NCI-H1105 (cell line): ENCODE data around the gene MBOAT7.
"Not testable (repeated sequence)": the region's sequence is repeated elsewhere in the genome, so short reads cannot be mapped to it uniquely, and the experiment has no call there.

ENCODE experiments used
- DNase-seq: peaks from one replicate; lab custom pipeline; 2025; lab: John Stamatoyannopoulos, UW

The MBOAT7 gene

GRCh38 chr19:54209058-54209810 lies 19.9 kb upstream of the MBOAT7 start:
- DNase-seq, result no peak

GRCh38 chr19:54208784-54209057 lies 19.3 kb upstream of the MBOAT7 start:
- DNase-seq, result no peak

GRCh38 chr19:54207983-54208783 lies 18.8 kb upstream of the MBOAT7 start:
- DNase-seq, result no peak

GRCh38 chr19:54207676-54207982 lies 18.2 kb upstream of the MBOAT7 start:
- DNase-seq, result no peak

GRCh38 chr19:54207193-54207592 lies 17.8 kb upstream of the MBOAT7 start:
- not testable (repeated sequence) for DNase-seq

GRCh38 chr19:54206831-54207177 lies 17.4 kb upstream of the MBOAT7 start:
- no peak for DNase-seq

GRCh38 chr19:54206030-54206830 lies 16.9 kb upstream of the MBOAT7 start:
- no peak for DNase-seq

GRCh38 chr19:54204767-54205468 lies 15.5 kb upstream of the MBOAT7 start:
- DNase-seq, result no peak

- no peak for DNase-seq
These were observed 13.8 kb upstream of the MBOAT7 start for GRCh38 chr19:54203151-54203611.

- no peak for DNase-seq
These were observed 12.6 kb upstream of the MBOAT7 start for GRCh38 chr19:54201980-54202379.

GRCh38 chr19:54201172-54201701 lies 11.9 kb upstream of the MBOAT7 start:
- no peak for DNase-seq

- DNase-seq, result no peak
These were observed 10.0 kb upstream of the MBOAT7 start for GRCh38 chr19:54199401-54199800.

- DNase-seq, result no peak
These were observed 7.7 kb upstream of the MBOAT7 start for GRCh38 chr19:54197121-54197520.

- DNase-seq, result no peak
These were observed 7.2 kb upstream of the MBOAT7 start for GRCh38 chr19:54196536-54196935.

- not testable (repeated sequence) for DNase-seq
These were observed 5.1 kb upstream of the MBOAT7 start for GRCh38 chr19:54194463-54194862.

- DNase-seq, result no peak
These were observed 3.6 kb upstream of the MBOAT7 start for GRCh38 chr19:54193011-54193410.

GRCh38 chr19:54191811-54192453 lies 2.6 kb upstream of the MBOAT7 start:
- DNase-seq, result no peak

GRCh38 chr19:54191011-54191810 lies 1.8 kb upstream of the MBOAT7 start, which contains the start of gene TSEN34:
TSS of gene TSEN34 (plus strand) at chr19:54191308. CDS start at chr19:54191365, 57 bp downstream.
- DNase-seq, result peak; percentile 90

GRCh38 chr19:54190503-54191010 lies 1.2 kb upstream of the MBOAT7 start:
- DNase-seq, result peak; percentile 100
